Stimulated activated naive CD8-positive, alpha-beta T cell treated with anti-CD3 and anti-CD28 coated beads, Interleukin-15, Interleukin-2, amounts not matched to agents 100 ng/mL and 50 ng/mL, for 24 hours (primary cell): ENCODE data around the gene ZNF607.
"Not testable (repeated sequence)": the region's sequence is repeated elsewhere in the genome, so short reads cannot be mapped to it uniquely, and the experiment has no call there.

ENCODE experiments used
- H3K27ac Mint-ChIP-seq: one replicate; pipeline ENCODE4 v1.8.0; 2021; ENCODE audit warnings: mild to moderate bottlenecking, mixed read lengths
- H3K27me3 Mint-ChIP-seq: one replicate; pipeline ENCODE4 v1.8.0; 2021; ENCODE audit warnings: mixed read lengths
- H3K36me3 Mint-ChIP-seq: one replicate; pipeline ENCODE4 v1.8.0; 2021; ENCODE audit warnings: low read depth, mixed read lengths
- H3K4me1 Mint-ChIP-seq: one replicate; pipeline ENCODE4 v1.8.0; 2021; ENCODE audit warnings: low read depth, mixed read lengths
- H3K4me3 Mint-ChIP-seq: one replicate; pipeline ENCODE4 v1.8.0; 2021; ENCODE audit warnings: mild to moderate bottlenecking, mixed read lengths
- H3K9me3 Mint-ChIP-seq: one replicate; pipeline ENCODE4 v1.8.0; 2021; ENCODE audit warnings: mixed read lengths

ZNF607 gene

DNA sequence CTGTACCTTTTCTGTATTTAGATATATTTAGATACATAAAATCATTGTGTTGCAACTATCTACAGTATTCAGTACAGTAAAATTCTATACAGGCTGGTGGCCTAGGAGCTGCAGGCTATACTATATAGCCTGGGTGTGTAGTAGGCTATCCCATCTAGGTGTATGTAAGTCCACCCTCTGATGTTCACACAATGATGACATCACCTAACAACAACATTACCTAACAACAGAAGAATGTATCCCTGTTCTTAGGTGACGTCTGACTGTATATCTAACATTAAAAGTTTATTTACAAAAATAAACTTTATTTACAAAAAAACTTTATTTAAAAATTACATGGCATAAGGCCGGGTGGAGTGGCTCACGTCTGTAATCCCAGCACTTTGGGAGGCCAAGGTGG is 36.0 kb downstream of the ZNF607 start:
- H3K27me3 Mint-ChIP-seq, result no peaks in the 10 kb centered on the region
- H3K4me1 Mint-ChIP-seq, result no peaks in the 10 kb centered on the region
- H3K27ac Mint-ChIP-seq, result no peak overlapping the region
- peaks cover 30% of the 10 kb centered on the region for H3K9me3 Mint-ChIP-seq
- H3K36me3 Mint-ChIP-seq, result peaks cover 40% of the 10 kb centered on the region
- no peak overlapping the region for H3K4me3 Mint-ChIP-seq

- H3K27me3 Mint-ChIP-seq, result no peaks in the 10 kb centered on the region
- H3K36me3 Mint-ChIP-seq, result peaks cover 33% of the 10 kb centered on the region
- H3K4me1 Mint-ChIP-seq, result no peaks in the 10 kb centered on the region
- H3K4me3 Mint-ChIP-seq, result no peak overlapping the region
- H3K9me3 Mint-ChIP-seq, result peaks cover 38% of the 10 kb centered on the region
- no peak overlapping the region for H3K27ac Mint-ChIP-seq
These were observed 50.1 kb downstream of the ZNF607 start for GRCh38 chr19:37669450-37669914.

DNA sequence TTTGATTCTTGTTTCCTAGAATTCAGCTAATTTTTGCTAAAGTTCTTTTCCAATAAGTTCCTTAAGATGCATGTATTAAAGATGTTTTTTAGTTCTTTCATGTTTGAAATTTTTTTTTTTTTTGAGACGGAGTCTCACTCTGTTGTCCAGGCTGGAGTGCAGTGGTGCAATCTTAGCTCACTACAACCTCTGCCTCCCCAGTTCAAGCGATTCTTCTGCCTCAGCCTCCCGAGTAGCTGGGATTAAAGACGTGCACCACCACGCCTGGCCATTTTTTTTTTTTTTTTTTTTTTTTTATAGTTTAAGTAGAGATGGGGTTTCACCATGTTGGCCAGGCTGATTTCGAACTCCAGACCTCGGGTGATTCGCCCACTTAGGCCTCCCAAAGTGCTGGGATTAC is 62.4 kb downstream of the ZNF607 start:
- H3K4me3 Mint-ChIP-seq, result peak overlapping the region; percentile 94
- H3K4me1 Mint-ChIP-seq, result peaks cover 37% of the 10 kb centered on the region
- H3K9me3 Mint-ChIP-seq, result peaks cover 23% of the 10 kb centered on the region
- peak overlapping the region; percentile 55 for H3K27ac Mint-ChIP-seq
- not testable (repeated sequence) for H3K27me3 Mint-ChIP-seq
- peaks cover 37% of the 10 kb centered on the region for H3K36me3 Mint-ChIP-seq

- Mint-ChIP-seq H3K4me1 (peaks cover 37% of the 10 kb centered on the region), H3K9me3 (peaks cover 23% of the 10 kb centered on the region), H3K27ac (peak overlapping the region; percentile 93), H3K27me3 (no peaks in the 10 kb centered on the region), H3K36me3 (peaks cover 39% of the 10 kb centered on the region), H3K4me3 (peak overlapping the region; percentile 94)
These were observed 63.7 kb downstream of the ZNF607 start for GRCh38 chr19:37655689-37656371.

- no peaks in the 10 kb centered on the region for H3K27me3 Mint-ChIP-seq
These were observed 64.3 kb downstream of the ZNF607 start, which contains the start of gene ZFP30 for GRCh38 chr19:37655301-37655688. ZFP30 (minus strand) TSS chr19:37655465; CDS start chr19:37647822, 7,643 bp downstream.

DNA sequence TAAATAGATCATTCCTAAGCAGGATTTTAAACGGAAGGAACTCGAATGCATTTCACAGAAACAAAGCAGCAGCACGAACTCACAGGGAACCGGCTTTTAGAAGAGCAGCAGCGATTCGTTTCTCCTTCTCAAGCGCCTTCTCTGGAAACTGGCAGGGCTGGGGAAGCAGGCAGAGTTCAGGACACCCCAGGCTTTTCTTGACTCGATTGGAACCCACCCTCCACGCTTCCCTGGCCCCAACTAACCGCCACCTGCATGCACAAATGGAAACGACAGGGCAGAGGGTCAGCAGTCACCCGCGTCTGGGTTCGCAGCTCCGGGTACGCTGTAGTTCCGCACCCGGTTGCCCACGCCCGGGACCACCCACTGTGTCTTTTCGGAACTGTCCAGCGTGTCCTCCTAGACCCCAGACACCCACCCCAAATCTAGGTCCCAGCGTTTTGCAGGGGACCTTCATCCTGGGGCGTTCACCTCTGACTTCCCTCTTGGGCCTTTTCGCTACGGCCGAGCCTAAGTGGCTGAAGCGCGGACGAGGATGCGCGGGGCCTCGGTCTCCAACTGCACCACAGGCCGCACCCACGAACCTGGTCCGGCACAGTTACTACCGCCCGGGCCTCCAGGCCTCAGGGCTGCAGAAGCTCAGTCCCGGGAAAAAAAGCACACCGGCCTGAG is 64.8 kb downstream of the ZNF607 start:
- Mint-ChIP-seq H3K4me3 (peak overlapping the region; percentile 94), H3K9me3 (peaks cover 19% of the 10 kb centered on the region), H3K4me1 (peaks cover 37% of the 10 kb centered on the region), H3K27me3 (no peaks in the 10 kb centered on the region), H3K36me3 (peaks cover 41% of the 10 kb centered on the region), H3K27ac (peak overlapping the region; percentile 56)

More at GRCh38 chr19:37655301-37655688, 64.3 kb downstream of the ZNF607 start, which contains the start of gene ZFP30:
- H3K27ac Mint-ChIP-seq, result peak within 1 kb of the TSS; percentile 93
- peaks cover 19% of the 10 kb centered on the region for H3K9me3 Mint-ChIP-seq
- H3K4me1 Mint-ChIP-seq, result peaks cover 37% of the 10 kb centered on the region
- peak within 1 kb of the TSS; percentile 94 for H3K4me3 Mint-ChIP-seq
- H3K36me3 Mint-ChIP-seq, result peaks cover 39% of the 10 kb centered on the region

GRCh38 chr19:37654118-37654517 is 65.4 kb downstream of the ZNF607 start:
- Mint-ChIP-seq H3K4me1 (peaks cover 37% of the 10 kb centered on the region), H3K27ac (peak overlapping the region; percentile 56), H3K4me3 (peak overlapping the region; percentile 94), H3K36me3 (peaks cover 42% of the 10 kb centered on the region), H3K9me3 (peaks cover 19% of the 10 kb centered on the region), H3K27me3 (no peaks in the 10 kb centered on the region)
